Fibroblast of the aortic adventitia (primary cell): ENCODE data around the gene NLRC3. TPM values are rescaled to one million over a fixed set of nuclear protein-coding genes. Genes with fewer than 3 reads are reported as not detected.

Experiments
- DNase-seq: peaks from one replicate; pipeline ENCODE4 v3.0.0-alpha.2; 2010; ENCODE audit warnings: low read depth
- H3K4me3 ChIP-seq: 2 replicates; pipeline ENCODE4 v1.5.1; 2011; ENCODE audit warnings: low read depth, mild to moderate bottlenecking, control low read depth, low read length, moderate library complexity
- total RNA-seq: library from RNA; depleted of rRNA; stranded (reverse); fragments of >200 nt; gene quantifications from 2 replicates; pipeline ENCODE4 v1.2.3, GENCODE V29; 2012; ENCODE audit warnings: low replicate concordance
- TF ChIP-seq, protein P1 (sequence below): IDR thresholded peaks from 2 replicates; pipeline ENCODE4 v1.5.1; 2011; ENCODE audit warnings: mild to moderate bottlenecking, low read length, control low read depth, inconsistent platforms; ENCODE audit not compliant: insufficient read depth

NLRC3 gene
- total RNA-seq, 1 donor = not detected

- no peak for DNase-seq
- no peak overlapping the region for H3K4me3 ChIP-seq
- TF ChIP-seq, protein P1, sequence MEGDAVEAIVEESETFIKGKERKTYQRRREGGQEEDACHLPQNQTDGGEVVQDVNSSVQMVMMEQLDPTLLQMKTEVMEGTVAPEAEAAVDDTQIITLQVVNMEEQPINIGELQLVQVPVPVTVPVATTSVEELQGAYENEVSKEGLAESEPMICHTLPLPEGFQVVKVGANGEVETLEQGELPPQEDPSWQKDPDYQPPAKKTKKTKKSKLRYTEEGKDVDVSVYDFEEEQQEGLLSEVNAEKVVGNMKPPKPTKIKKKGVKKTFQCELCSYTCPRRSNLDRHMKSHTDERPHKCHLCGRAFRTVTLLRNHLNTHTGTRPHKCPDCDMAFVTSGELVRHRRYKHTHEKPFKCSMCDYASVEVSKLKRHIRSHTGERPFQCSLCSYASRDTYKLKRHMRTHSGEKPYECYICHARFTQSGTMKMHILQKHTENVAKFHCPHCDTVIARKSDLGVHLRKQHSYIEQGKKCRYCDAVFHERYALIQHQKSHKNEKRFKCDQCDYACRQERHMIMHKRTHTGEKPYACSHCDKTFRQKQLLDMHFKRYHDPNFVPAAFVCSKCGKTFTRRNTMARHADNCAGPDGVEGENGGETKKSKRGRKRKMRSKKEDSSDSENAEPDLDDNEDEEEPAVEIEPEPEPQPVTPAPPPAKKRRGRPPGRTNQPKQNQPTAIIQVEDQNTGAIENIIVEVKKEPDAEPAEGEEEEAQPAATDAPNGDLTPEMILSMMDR = no peak
Observed at GRCh38 chr16:3581392-3581791, 4.2 kb upstream of the NLRC3 start.

DNA sequence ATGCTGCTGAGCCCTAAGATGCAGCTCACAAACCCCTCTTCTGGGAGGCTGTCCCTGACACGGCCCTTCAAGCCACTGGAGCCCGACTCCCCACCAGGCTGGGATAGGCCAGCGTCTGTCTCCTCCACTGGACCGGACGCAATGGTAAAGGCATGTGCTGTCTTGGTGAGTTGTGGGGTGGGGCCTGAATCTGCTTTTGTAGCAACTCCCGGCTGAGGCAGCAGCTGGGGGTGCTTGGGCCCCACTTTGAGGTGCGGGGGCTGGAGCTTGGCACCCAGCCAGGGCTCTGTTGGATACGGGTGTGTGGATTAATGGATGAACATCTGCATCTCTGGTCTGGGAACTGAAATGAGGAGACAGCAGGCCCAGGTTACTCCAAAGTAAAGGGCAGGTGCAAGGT, 3.5 kb upstream of the NLRC3 start:
- TF ChIP-seq, protein P1 = no peak
- DNase-seq = no peak
- no peak overlapping the region for H3K4me3 ChIP-seq

DNA sequence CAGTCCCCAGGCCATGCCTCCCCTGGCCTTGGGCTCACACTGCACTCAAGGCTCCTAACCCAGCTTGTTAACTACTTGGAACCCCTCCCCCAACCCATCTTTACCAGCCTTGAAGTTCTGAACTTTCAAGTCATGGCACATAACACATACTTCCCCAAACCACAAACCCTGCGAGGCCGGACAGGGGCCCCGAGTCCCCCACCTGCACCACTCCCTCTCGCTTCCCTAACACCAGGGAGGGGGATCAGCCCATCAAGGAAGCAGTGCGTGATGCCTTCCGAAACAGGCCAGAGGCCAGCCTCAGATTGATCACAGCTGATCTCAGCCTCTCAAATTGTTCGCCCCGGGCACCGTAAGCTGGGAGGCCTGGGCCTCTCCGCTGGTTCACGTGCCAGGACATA, 3.0 kb upstream of the NLRC3 start:
- TF ChIP-seq, protein P1 = no peak
- no peak overlapping the region for H3K4me3 ChIP-seq
- no peak for DNase-seq

DNA sequence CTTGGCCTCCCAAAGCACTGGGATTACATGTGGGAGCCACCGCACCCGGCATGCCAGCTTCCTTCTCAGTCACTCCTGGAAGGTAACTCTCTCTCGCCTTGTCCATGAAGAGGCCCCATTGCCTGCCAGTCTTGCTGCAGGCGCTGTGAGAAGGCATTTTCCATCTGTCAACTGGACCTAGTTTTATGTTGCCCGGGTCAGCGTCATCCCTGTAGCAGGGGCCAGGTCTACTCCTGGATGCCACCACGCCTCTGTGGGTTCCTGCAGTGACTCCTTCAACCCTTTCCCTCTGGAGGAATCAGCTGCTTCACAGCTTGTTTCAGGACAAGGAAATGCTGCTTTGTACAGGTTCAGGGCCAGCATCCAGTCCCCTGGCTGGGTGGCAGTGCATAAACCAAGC, 2.6 kb upstream of the NLRC3 start:
- TF ChIP-seq, protein P1 = no peak
- H3K4me3 ChIP-seq = no peak overlapping the region
- no peak for DNase-seq

DNA sequence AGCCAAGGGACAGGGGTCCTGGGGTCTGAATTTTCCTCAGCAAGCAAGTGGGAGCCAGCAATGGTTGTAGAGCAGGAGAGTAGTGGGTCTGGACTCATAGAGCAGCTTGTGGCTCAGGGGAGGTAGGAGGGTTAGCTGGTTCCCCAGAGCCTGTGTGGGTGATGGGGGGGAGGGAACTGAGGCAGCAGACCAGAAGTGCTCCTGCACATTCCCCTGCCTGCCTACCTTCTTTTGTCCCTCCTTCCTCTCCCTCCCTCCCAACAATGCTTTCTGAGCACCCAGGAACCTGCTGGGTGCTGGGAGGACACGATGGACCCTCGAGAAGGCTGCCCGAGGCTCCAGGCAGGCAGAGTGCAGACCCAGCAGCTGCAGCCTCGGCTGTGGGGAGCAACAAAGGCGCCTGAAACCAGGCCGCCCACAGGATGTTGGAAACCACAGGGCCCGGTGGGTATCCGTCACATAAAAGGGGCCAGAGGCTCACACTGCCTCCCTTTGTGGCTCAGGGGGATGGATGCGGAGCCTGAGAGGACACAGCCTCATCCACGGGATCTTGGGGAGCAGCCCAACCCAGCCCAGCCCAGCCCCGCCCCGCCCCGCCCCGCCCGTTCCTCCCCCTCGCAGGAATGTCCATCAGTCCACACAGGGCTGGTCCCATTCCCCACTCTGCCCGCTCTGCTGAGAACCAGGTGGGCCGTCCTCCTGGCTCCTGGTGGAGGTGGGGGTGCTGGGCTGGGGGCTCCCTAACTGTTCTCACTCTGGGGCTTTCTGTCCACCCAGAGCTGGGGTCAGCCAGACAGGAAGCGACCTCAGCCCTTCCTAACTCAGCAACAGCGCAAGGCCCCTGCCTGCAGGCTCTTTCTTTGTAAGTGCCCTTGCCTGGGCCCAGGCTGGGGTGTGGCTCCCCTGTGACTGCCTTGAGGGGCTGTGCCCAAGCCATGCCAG, 1.7 kb upstream of the NLRC3 start:
- TF ChIP-seq, protein P1 = no peak
- H3K4me3 ChIP-seq = no peak overlapping the region
- DNase-seq = no peak

GRCh38 chr16:3578121-3578520, 918 bp upstream of the NLRC3 start:
- TF ChIP-seq, protein P1 = no peak
- H3K4me3 ChIP-seq = no peak overlapping the region
- no peak for DNase-seq
